ENCODE results near the gene ANKS3.

Gene ANKS3

DNA sequence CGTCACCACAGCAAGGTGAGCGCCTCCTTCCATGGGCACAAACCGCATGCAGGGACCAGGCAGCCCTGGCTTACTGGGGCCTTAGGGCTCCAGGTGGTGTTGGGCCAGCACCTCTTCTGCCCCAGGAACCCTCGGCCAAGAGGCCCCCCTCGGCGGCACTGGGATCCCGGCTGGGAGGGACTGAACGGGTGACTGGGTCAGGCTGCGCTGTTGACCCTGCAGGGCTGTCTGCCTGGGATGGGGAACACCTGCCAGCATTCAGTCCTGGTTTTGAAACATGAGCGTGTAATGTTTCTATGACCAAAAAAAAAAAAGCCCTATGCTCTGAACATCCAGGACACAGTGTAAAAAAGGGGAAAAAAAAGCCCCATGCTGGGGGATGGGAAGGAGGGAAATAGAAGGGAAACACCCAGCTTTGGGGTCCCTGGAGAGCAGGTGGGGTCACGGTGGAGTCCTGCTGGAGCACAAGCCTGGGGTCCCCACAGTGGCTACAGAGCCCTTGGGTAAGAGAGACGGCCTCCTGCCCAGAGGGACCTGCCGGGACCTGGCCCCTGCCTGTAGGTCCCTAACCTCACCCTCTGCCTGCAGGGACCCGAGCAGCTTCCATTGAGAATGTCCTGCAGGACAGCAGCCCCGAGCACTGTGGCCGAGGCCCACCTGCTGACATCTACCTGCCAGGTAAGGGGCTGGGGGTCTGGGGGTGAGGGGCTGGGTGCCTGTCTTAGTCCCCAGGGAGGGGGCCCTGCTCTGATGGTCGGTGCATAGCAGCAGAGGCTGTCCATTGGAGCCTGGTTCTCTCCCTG, 50.6 kb downstream of the ANKS3 start:
- DNase-seq = no peak

DNA sequence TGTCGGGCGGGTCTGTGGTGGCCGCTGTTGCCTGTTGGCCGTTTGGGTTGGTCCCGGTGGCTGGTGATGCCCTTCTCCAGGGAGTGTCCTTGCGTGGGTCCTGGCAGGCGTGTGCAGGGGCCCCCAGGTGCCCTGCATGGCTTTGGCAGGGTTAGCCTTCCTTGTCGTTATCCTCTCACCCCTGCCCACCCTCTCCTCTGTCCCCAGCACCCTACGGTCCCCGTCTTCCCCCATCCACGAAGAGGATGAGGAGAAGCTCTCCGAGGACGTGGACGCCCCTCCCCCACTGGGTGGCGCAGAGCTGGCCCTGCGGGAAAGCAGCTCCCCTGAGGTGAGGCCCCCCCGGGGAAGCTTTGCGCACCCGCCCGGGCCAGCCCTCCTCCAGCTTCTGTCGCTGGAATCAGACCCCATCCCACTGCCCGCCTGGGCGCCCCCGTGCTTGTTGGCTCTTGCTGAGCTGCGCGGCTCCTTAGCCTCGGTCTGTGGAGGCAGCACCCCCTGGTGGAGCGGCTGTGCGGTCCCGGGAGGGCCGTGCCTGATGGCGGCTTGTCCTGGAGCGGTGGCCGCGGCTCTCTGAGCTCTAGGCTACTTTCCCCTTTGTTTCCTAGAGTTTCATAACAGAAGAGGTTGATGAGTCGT, 51.3 kb downstream of the ANKS3 start:
- no peak for DNase-seq

- no peak for DNase-seq
Measured at GRCh38 chr16:4682084-4682591, 51.9 kb downstream of the ANKS3 start.

DNA sequence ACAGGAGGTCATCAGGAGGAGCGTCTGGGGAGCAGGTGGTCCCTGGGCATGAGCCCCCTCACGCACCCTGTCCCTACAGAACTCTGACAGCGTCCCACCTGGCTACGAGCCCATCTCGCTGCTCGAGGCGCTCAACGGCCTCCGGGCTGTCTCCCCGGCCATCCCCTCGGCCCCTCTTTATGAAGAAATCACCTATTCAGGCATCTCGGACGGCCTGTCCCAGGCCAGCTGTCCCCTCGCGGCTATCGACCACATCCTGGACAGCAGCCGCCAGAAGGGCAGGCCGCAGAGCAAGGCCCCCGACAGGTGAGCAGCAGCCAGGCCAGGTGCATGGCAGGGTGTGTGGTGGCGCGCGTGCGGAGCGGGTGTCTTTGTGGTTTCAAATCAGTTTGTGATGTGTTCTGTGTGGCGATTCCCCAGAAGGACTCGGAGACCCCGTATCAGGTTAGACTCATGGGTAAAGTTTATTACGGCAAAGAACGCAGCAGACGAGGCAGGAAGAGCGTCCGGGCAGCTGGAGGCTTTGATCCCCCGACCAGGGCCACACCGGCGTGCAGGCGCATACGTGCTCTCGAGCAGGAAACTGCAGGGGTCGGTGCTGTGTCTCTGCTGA, 52.5 kb downstream of the ANKS3 start:
- DNase-seq = no peak

DNA sequence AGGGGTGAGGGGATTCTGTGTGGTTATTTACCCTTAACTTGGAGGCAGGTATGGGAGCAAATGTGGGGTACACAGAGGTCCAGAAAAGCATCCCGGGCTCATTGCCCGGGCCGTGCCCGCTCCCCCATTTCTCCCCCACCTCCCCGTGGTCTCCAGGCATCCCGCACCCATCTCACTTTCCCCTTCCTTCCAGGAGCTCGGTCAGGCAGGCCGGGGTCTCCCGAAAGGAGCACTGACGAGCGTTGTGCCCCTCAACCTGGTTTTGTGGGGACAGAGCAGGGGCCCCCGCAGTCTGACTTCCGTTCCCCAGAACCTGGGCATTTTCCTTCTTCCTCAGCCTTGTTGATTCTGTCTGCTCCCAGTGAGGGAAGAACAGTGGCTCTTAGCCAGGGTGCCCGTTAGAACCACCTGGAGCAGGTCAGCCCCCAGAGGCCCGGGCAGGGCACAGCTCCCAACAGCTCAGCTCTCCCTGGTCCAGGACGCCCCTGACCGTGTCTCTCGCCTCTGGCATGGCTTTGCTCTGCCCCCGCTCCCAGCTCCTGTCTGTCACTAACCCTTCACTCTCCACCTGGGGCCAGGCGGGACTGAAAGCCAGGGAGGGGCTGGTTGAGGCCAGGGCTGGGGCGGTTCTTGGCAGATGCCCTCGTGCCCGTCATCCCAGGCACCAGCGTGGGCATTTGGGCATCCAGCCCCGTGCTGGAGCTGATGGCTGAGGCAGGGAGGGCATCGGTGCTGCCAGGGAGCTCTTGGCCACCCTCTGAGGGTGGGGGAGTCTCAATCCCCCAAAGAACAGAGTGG, 53.2 kb downstream of the ANKS3 start:
- no peak for DNase-seq

GRCh38 chr16:4679850-4680636, 54.0 kb downstream of the ANKS3 start:
- no peak for DNase-seq

GRCh38 chr16:4679156-4679849, 54.8 kb downstream of the ANKS3 start:
- DNase-seq = no peak

- DNase-seq = no peak
Measured at GRCh38 chr16:4678596-4678995, 55.5 kb downstream of the ANKS3 start.

- no peak for DNase-seq
Measured at GRCh38 chr16:4677994-4678393, 56.1 kb downstream of the ANKS3 start.

DNA sequence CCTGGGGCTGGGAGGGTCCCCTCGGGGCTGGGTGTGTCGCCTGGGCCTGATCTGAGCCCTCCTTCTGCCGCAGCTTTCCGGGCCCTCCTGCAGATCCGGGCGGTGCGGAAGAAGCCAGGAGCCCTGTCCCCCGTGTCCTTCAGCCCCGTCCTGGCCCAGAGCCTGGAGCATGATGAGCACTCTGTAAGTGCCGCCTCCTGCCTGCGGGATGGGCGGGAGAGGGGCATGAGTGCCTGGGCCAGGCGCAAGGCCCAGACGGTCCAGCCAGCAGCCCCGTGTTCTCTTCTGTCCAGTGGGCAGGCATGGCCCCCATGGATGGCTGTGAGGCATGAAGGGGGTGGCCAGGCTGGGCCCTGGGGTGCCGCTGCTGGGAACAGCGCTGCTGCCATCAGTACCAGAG, 56.7 kb downstream of the ANKS3 start:
- no peak for DNase-seq

GRCh38 chr16:4676831-4677230, 57.2 kb downstream of the ANKS3 start:
- no peak for DNase-seq

DNA sequence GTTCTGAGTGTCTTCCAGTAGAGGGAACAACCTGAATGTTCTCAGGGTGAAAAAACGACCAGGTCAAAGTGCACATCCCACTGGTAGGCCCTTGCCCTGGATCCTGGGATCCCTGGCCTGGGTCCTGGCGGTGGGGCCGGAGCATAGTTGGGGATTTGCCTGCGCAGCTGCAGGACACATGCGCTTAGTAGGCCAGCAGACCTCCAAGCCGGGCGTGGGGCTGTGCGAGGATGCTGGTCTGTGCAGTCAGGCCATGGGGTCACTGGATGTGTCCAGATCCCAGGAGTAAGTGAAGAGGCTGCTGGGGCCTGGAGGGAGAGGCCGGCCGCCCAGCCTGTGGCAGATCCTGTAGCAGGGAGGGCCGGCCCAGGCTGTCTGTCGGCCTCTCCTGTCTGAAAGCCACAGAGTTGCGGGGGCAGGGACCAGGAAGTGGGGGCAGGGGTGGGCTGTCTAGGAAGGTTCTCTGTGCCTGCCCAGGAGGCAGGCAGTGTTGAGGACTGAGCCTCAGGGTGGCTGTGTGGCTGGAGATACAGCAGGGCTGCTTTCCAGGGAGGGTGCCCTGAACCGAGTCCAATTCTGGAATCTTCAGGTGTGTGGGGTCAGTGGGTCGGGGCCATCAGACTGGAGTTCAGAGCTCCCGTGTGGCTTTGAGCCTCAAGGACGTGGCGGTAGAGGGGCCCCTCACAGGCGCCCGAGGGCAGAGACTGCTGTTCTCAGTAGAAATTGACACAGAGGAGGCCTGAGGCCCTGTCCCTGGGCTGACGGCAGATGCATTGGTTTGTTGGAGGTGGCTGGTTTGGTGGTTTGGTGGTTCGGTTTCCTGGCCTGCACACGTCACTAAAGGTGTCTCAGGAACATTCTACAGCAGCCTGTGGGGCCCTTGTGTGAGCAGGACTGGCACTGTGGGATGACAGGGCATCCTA, 57.9 kb downstream of the ANKS3 start:
- peak; percentile 61 for DNase-seq

GRCh38 chr16:4674926-4675530, 59.0 kb downstream of the ANKS3 start:
- DNase-seq = no peak

DNA sequence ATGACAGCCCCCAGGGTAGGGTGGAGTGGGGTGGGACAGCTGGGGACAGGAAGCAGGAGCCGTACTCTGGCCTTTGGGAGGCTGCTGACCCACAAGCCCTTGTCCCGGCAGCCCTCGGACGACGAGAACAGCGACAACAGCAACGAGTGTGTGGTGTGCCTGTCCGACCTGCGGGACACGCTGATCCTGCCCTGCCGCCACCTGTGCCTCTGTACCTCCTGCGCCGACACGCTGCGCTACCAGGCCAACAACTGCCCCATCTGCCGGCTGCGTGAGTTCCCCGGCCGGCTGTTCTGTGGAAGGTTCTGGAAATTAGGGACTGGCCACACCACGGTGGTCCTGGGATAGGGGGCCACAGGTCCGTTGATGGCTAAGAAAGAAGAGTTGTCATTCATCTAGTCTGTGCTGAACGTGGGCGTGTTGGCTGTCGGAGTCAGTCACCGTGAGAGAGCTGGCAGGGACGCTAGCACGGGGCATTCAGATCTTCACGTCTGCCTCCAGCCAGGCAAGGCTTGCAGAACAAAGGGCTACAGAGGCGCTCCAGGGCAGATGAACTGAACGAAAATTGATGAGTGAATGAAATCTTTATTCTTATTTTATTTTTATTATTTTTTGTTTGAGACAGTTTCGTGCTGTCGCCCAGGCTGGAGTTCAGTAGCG, 60.6 kb downstream of the ANKS3 start:
- DNase-seq = no peak

DNA sequence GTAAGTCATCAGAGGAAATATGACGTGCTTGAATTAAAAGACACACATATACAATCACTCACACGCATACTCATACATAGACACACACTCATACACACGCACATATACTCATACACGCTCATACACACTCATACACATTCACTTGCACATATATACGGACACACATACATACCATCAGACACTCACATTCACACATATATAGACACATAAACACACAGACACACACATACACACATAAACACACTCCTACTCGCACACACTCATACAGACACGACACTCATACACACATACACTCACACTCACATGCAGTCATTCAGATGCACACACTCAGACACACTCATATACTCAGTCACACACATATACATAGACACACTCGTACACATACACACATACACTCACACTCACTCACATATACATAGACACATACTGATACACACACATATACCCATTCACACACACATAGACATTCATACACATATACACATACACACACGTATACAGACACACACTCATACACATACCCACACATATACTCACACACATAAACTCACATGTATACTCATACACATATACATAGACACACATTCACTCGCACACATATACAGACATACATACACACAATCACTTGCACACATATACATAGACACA, 65.6 kb downstream of the ANKS3 start:
- no peak for DNase-seq

DNA sequence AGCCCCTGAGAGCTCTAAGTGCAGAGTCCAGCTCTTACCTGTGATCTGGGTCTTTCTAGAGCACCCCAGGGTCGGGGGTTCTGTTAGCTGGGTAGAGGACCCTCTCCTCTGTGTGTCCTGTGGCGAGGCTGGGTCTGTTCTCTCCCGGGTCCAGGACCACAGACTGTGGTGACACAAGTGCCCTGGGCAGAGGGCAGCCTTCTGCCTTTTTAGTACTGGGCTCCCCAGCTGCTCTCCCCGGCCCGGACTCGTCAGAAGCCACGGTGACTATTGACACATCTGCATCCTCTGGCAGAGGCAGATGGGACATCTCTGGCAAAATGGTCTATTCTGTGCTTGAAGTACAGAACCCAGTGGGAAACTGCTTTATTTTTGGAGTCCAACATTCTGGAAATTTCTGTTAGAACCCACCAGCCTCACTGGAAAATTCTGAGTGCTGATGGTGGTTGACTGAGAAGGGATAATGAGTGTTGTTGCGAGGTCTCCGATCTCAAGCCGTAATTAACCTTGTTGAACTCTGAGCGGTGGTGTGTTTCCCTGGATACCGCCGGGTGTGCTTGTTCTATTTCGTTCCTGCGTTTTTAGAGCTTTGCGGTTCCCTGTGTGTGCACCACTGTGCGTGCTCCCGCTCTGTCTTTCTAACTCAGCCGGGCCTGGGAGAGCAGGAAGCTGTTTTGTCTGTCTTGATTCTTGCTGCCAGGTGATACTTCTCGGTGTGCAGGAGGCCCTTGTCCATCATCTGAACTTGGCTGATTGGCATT, 66.7 kb downstream of the ANKS3 start:
- DNase-seq = no peak

DNA sequence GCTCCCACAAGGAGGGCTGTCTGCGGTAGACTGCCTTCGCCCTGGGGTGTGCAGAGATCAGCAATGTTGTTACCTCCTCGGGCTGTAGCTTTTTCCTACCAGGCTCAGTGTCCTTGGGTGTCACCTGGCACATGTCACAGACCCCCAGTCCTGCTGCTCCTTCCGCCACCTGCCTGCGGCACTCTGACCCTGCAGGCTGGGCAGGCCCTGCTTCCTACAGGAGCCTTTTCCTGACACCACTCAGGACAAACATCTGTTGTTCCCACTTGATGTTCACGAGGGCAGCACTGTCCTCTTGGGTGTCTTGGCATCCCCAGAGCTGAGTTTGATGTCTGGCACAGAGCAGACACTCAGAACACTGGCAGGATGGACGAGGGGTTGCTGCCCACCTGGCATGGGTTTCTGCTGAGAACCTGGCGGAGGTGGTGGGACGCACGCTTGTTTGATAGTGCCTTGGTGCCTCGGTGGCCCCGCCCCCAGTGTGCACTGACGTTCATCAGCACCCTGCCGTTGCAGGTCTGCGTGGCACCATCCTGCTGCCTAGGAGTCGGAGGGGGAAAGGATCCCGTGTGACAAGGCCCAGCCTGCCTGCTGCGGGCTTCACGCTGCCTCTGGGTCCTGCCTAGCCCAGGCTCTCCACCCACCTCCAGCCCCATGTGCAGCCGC, 67.4 kb downstream of the ANKS3 start:
- no peak for DNase-seq
